ENCODE data around the gene RELCH.

The RELCH gene

GRCh38 chr18:62343316-62343715, 156.3 kb downstream of the RELCH start:
- no peak for TF ChIP-seq POLR2AphosphoS5 (IDR thresholded peaks at IDR 0.05; ENCODE audit: low read depth, low read length)
- no peak for TF ChIP-seq SIN3A (IDR thresholded peaks at IDR 0.05; ENCODE audit: borderline replicate concordance, insufficient read depth, low read length)
- TF ChIP-seq FOXP2 (optimal IDR thresholded peaks at IDR 0.05; ENCODE audit: borderline replicate concordance, extremely low read depth, extremely low read length, insufficient read depth): no peak
- TF ChIP-seq REST (IDR thresholded peaks at IDR 0.05; ENCODE audit: insufficient read depth in 1 of 2, low read depth in 2 of 2, low read length in 2 of 2): no peak
- no peak for TF ChIP-seq TAF1 (IDR thresholded peaks at IDR 0.05; ENCODE audit: borderline replicate concordance, insufficient read depth, low read length)

DNA sequence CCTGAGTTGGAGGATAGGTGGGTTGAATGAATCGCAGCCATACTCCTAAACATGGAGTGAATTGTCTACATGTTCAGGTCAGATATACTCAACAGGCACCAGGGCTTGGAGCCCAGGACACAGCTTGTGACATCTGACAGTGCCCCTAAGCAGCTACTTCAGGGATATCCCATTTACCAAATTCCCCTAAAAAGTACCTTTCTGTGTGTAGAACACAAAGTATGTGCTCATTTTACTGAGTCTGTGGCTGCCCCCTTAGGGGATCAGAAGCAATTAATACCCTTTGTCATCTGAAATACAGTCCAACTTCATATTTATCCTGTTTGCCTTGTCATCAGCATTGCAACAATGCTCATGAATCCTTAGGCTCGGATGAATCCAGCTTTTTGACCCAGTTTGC, 158.9 kb downstream of the RELCH start:
- TF ChIP-seq POLR2AphosphoS5 (IDR thresholded peaks at IDR 0.05; ENCODE audit: low read depth, low read length): no peak
- no peak for TF ChIP-seq REST (IDR thresholded peaks at IDR 0.05; ENCODE audit: insufficient read depth in 1 of 2, low read depth in 2 of 2, low read length in 2 of 2)
- no peak for TF ChIP-seq TAF1 (IDR thresholded peaks at IDR 0.05; ENCODE audit: borderline replicate concordance, insufficient read depth, low read length)
- no peak for TF ChIP-seq FOXP2 (optimal IDR thresholded peaks at IDR 0.05; ENCODE audit: borderline replicate concordance, extremely low read depth, extremely low read length, insufficient read depth)
- no peak for TF ChIP-seq SIN3A (IDR thresholded peaks at IDR 0.05; ENCODE audit: borderline replicate concordance, insufficient read depth, low read length)

- no peak for TF ChIP-seq TAF1 (IDR thresholded peaks at IDR 0.05; ENCODE audit: borderline replicate concordance, insufficient read depth, low read length)
- TF ChIP-seq REST (IDR thresholded peaks at IDR 0.05; ENCODE audit: insufficient read depth in 1 of 2, low read depth in 2 of 2, low read length in 2 of 2): no peak
- no peak for TF ChIP-seq SIN3A (IDR thresholded peaks at IDR 0.05; ENCODE audit: borderline replicate concordance, insufficient read depth, low read length)
- TF ChIP-seq POLR2AphosphoS5 (IDR thresholded peaks at IDR 0.05; ENCODE audit: low read depth, low read length): no peak
- no peak for TF ChIP-seq FOXP2 (optimal IDR thresholded peaks at IDR 0.05; ENCODE audit: borderline replicate concordance, extremely low read depth, extremely low read length, insufficient read depth)
These were observed 159.5 kb downstream of the RELCH start for GRCh38 chr18:62346333-62347088.

GRCh38 chr18:62347089-62347506, 160.0 kb downstream of the RELCH start:
- no peak for TF ChIP-seq TAF1 (IDR thresholded peaks at IDR 0.05; ENCODE audit: borderline replicate concordance, insufficient read depth, low read length)
- TF ChIP-seq FOXP2 (optimal IDR thresholded peaks at IDR 0.05; ENCODE audit: borderline replicate concordance, extremely low read depth, extremely low read length, insufficient read depth): no peak
- no peak for TF ChIP-seq REST (IDR thresholded peaks at IDR 0.05; ENCODE audit: insufficient read depth in 1 of 2, low read depth in 2 of 2, low read length in 2 of 2)
- no peak for TF ChIP-seq SIN3A (IDR thresholded peaks at IDR 0.05; ENCODE audit: borderline replicate concordance, insufficient read depth, low read length)
- no peak for TF ChIP-seq POLR2AphosphoS5 (IDR thresholded peaks at IDR 0.05; ENCODE audit: low read depth, low read length)
